GM18498 (cell line): ENCODE results near the gene FHDC1.
A peak's percentile ranks its signal among the peaks of the same experiment; 100 is the strongest.

Experiments used
- ATAC-seq: cut with Tn5 transposase; IDR thresholded peaks from one replicate; pipeline ENCODE4 v1.9.1; 2021; ENCODE audit warnings: mild to moderate bottlenecking, moderate library complexity; ENCODE audit not compliant: unreplicated experiment

FHDC1 gene

DNA sequence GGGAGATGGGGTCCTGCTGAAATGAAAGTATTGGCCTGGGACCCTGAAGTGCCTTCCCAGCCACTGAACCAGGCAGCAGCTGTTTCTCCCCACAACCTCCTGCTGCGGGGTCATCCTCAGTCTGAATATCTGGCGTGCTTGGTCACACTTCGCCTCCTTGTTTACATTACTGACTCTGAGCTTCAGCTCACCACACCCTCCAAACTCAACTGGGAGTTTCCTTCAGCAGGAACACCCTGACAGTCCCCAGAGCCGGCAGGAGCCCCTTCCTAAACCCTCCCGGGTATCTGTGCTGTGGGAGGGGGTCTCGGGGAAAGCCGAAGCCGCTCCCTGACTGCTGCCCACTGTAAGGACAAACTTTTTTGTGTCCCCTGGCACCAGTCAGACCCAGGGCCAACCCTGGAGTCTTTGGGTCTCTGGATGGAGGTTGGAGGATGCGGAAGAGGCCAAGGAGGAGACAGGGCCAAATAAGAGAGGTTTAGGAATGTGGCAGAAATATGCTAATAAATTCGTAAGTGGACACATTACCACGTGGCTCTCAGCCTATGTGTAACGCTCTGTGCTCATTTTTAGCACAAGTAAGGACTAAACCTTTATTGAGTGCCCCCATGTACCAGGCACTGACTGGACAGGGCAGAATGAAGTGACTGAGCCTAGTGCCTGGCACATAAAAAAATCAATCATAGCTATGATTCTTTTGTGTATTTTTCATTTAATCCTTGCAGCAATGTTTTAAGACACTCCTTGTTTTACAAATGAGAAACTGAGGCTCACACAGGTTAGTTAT, 20.7 kb downstream of the FHDC1 start:
- ATAC-seq, result no peak

- no peak for ATAC-seq
Observed at GRCh38 chr4:152957437-152958171, 21.5 kb downstream of the FHDC1 start.

- no peak for ATAC-seq
Observed at GRCh38 chr4:152959080-152959479, 23.0 kb downstream of the FHDC1 start.

- ATAC-seq, result no peak
Observed at GRCh38 chr4:152960082-152960481, 24.0 kb downstream of the FHDC1 start.

GRCh38 chr4:152961014-152961772, 25.1 kb downstream of the FHDC1 start:
- ATAC-seq, result no peak

DNA sequence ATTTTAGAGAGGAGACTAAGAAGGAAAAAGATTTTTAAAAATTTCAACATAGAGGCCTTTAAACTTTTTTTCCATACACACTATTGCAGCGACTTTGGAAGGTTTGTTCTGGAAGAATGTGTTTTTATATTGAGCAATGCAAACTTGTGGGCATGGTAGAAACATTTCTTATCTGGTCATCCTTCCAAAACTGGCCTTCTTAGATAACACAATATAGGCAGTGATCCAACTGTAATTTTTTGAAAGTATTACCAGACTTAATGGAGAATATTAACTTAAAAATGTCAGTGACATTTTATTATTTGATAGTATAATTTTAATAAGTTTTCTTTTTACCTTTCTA, 25.6 kb downstream of the FHDC1 start:
- no peak for ATAC-seq

GRCh38 chr4:152962150-152962549, 26.0 kb downstream of the FHDC1 start:
- ATAC-seq, result no peak

DNA sequence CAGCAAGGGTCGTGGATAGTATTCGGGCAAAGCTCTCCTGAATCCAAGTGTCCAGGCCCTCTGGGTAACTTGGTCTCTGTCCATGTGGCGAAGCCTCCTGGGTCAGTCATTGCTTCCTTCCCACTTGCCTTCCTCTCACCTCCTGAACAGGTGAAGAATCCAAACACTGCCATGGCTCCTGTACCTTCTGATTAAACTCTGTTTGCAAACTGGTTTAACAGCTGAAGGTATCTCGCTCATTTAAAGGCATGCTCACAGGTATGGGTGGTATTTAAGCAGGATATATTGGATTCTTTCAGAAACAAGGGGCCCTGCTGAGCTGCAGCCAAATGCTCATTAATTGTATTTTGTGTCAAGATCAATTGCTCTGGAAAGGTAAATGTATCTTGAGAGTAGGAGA, 28.2 kb downstream of the FHDC1 start:
- no peak for ATAC-seq

DNA sequence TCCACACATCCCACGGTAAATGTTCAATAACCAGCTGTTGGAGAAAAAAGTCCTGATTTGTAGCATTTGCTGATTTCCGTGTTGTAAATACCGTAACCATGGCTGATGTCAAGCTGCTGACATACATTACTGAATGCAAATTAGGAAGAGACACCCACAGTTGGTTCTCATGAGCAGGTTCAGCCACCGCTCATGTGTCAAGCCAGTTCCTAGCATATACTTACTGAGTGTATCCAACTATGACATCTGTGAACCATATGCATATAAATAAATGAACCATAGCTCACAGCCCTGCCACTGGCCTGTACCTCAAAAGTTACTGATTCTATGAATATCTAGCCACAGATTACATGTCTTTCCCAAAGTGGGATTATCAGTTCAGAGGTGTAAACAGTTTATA, 29.5 kb downstream of the FHDC1 start:
- ATAC-seq, result peak; percentile 63

DNA sequence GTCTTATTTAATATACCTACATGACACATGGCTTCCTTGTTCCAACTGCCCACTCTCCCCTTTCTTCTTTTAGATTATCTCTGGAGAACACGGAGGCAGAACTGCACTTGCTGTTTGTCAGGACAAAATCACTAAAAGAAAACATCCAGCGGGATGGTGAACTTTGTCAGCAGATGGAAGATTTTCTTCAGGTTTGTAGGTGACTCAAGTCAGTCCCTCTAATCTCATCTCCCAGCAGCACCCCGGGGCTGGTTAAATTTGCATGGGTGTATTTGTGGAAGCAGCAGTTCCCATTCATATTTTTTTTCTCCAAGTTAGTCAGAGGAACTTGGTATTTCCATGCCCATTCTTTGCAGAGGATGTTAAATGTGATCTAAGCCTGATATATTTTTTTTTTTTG, 31.8 kb downstream of the FHDC1 start:
- no peak for ATAC-seq

GRCh38 chr4:152968806-152969394, 32.8 kb downstream of the FHDC1 start:
- no peak for ATAC-seq

DNA sequence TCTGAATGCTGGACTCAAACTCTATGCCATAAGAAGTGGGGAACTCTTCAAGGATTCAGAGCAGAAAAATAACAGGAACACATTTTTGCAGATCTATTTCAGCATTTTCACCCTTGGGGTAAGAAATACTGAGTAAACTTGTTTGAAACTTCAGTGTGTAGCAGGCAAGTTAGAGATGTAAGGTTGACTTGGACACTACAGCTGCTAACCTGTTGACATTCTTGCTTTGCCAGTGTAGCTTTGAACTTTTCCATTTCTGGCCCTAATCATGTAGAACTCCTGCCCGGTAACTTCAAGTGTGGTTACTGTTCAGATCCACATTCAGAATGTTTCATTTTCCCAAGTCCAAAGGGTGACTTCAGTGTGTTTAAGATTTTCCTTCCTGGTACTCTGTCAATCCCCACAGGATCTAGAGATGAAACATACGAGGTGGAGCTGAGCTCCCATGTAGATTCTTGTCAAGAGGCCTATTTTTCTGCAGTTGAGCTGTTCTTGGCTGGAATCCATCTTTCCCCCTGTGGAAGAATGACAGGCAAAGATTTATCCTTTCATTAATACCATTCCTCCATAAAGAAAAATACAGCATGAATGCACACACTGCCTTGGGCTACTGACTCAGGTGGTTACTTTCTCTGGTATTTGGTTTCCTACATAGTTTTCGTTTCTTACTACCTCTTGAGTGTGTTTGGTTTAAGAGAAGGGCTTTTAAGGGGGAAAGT, 34.1 kb downstream of the FHDC1 start:
- ATAC-seq, result no peak

DNA sequence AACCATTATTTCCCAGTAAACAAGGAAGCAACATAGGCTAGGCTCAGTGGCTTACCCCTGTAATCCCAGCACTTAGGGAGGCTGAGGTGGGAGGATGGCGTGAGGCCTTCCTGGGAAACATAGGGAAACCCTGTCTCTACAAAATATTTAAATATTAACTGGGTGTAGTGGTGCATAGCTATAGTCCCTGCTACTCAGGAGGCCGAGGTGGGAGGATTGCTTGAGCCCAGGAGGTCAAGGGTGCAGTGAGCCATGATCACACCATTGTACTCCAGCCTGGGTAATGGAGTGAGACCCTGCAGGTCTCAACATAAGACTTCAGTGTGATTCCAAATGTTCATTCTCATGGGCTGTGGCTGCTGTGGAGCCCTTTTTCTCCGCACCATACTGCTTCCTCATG, 34.9 kb downstream of the FHDC1 start:
- ATAC-seq, result no peak

- no peak for ATAC-seq
Observed at GRCh38 chr4:152972821-152973628, 36.9 kb downstream of the FHDC1 start.

DNA sequence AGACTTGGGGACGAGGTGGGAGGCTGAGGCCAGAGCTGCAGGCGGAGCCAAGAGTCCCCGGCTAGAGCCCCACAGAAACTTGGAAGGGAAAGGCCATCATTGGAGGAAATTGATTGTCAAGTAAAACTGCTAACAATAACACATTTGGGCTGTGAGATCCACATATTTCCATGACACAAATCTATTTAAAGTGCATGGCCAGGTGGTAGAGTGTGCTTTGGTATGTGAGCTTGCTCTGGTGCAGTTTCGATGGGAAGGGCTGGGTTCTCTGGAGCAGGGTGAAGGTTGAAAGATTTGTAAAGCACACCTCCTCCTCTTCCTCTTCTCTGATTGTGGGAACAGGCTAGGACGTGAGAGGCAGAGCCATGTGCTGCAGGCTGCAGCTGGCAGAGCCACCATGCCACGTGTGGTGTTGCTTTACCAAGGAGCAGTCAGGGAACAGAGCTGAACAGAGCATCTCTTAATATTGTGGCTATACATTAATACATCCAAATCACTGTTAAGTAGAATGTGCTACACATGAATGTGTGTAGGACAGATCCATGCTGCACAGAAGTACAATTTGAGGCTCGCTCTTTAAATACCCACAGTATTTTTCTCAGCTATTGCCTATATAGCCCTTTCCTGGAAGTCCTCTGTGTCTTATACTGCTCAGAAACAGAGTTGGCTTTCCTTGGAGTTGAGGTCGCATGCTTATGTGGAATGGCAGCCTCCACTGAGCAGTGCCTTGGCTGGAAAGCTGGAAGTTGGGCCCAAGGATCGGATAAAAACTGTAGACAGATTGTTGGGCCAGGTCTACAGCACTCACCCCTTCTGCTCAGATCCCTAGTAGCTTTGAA, 37.7 kb downstream of the FHDC1 start:
- no peak for ATAC-seq

- no peak for ATAC-seq
Observed at GRCh38 chr4:152974468-152975379, 38.6 kb downstream of the FHDC1 start.

GRCh38 chr4:152975380-152976211, 39.5 kb downstream of the FHDC1 start:
- no peak for ATAC-seq
